A549 (cell line): ENCODE data around the gene SPRYD3. TPM values are rescaled to one million over a fixed set of nuclear protein-coding genes. Genes with fewer than 3 reads are reported as not detected.

Source experiments
- ATAC-seq, 2 experiments: fragments of 200-7000 bp in 1 of 2; fragments of >200 bp in 1 of 2; cut with Nextera tagmentation in 1 of 2; cut with Tn5 transposase in 1 of 2; 3 replicates each; pipeline versions ENCODE4 v1.8.0 to v1.9.1; 2018 to 2020; ENCODE audit warnings: mild to moderate bottlenecking in 1 of 2, moderate library complexity in 1 of 2
- CTCF ChIA-PET: fragments of 300-600 bp; sonication (Branson Sonifier 250); formaldehyde crosslinking; extraction: SDS; loops from one replicate; lab custom pipeline; 2021; ENCODE audit warnings: antibody characterized with exemption, inconsistent platforms; lab: Yijun Ruan, JAX
- POLR2A ChIA-PET: fragments of 350-600 bp; formaldehyde crosslinking; extraction: SDS; loops from one replicate; lab custom pipeline; 2021; ENCODE audit warnings: antibody characterized with exemption, inconsistent platforms; lab: Yijun Ruan, JAX
- DNase-seq, 2 experiments: peaks; one replicate each; pipeline versions ENCODE4 v3.0.0 to v3.0.0-alpha.2; 2011 to 2016; ENCODE audit warnings: low read depth in 1 of 2, low spot score in 1 of 2
- FAIRE-seq: peaks from 2 replicates; lab custom pipeline; 2011; peaks lifted over from hg19 to GRCh38; lab: Jason Lieb, UNC
- H3K27ac ChIP-seq, 2 experiments: fragments of >200 bp; sonication (Bioruptor Twin); formaldehyde crosslinking; 3 replicates each; pipeline ENCODE4 v1.5.1; 2016 to 2017
- H3K4me1 ChIP-seq: fragments of >200 bp; sonication (Bioruptor Twin); formaldehyde crosslinking; 3 replicates; pipeline ENCODE4 v1.6.1; 2016
- H3K4me2 ChIP-seq: fragments of >200 bp; sonication (Bioruptor Twin); formaldehyde crosslinking; 3 replicates; pipeline ENCODE4 v1.6.1; 2016
- H3K4me3 ChIP-seq: fragments of >200 bp; sonication (Bioruptor Twin); formaldehyde crosslinking; 3 replicates; pipeline ENCODE4 v1.5.1; 2016
- H3K9me3 ChIP-seq: fragments of >200 bp; sonication (Bioruptor Twin); formaldehyde crosslinking; 3 replicates; pipeline ENCODE4 v1.6.1; 2016
- BHLHE40 ChIP-seq: IDR thresholded peaks from 2 replicates; pipeline ENCODE4 v1.6.1; 2012; ENCODE audit warnings: low read depth, low read length, inconsistent platforms
- CEBPB ChIP-seq, 2 experiments: fragments of >200 bp in 1 of 2; sonication (Bioruptor Twin) in 1 of 2; formaldehyde crosslinking in 1 of 2; IDR thresholded peaks; 2 replicates each; pipeline ENCODE4 v1.6.1; 2012 to 2016
- CHD2 ChIP-seq: fragments of 150-350 bp; IDR thresholded peaks from 2 replicates; pipeline ENCODE4 v1.6.1; 2014; ENCODE audit warnings: low read length; ENCODE audit not compliant: partially characterized antibody
- EHF ChIP-seq: fragments of 250-450 bp; sonication (Bioruptor Pico); IDR thresholded peaks from 2 replicates; pipeline ENCODE4 v1.5.0; 2020; ENCODE audit warnings: mild to moderate bottlenecking
- EP300 ChIP-seq, 2 experiments: fragments of >200 bp; sonication (Bioruptor Twin); formaldehyde crosslinking; IDR thresholded peaks; 2 replicates in 1 of 2; 3 replicates in 1 of 2; pipeline ENCODE4 v1.6.1; 2016 to 2017
- HDAC2 ChIP-seq: fragments of 200-600 bp; sonication (generic); IDR thresholded peaks from 2 replicates; pipeline ENCODE4 v1.6.1; 2016
- HEYL ChIP-seq: fragments of 250-450 bp; sonication (Bioruptor Pico); IDR thresholded peaks from 2 replicates; pipeline ENCODE4 v1.8.0; 2021; ENCODE audit warnings: mild to moderate bottlenecking, moderate library complexity
- NFE2L2 ChIP-seq: fragments of 150-350 bp; conservative IDR thresholded peaks from 2 replicates; pipeline ENCODE4 v1.6.1; 2014; ENCODE audit warnings: low read length
- NPAS2 ChIP-seq: fragments of 250-450 bp; sonication (Bioruptor Pico); IDR thresholded peaks from 2 replicates; pipeline ENCODE4 v1.8.0; 2022; ENCODE audit warnings: mild to moderate bottlenecking, moderate library complexity, borderline replicate concordance
- POLR2A ChIP-seq: IDR thresholded peaks from 2 replicates; pipeline ENCODE4 v1.6.1; 2012; ENCODE audit warnings: mild to moderate bottlenecking, low read length
- RAD21 ChIP-seq, 2 experiments: fragments of >200 bp in 1 of 2; sonication (Bioruptor Twin) in 1 of 2; formaldehyde crosslinking in 1 of 2; IDR thresholded peaks in 1 of 2; conservative IDR thresholded peaks in 1 of 2; 2 replicates in 1 of 2; 3 replicates in 1 of 2; pipeline ENCODE4 v1.6.1; 2012 to 2018; ENCODE audit warnings: inconsistent platforms in 1 of 2
- RFX5 ChIP-seq: fragments of 450-650 bp; IDR thresholded peaks from 2 replicates; pipeline ENCODE4 v1.7.1; 2014; ENCODE audit warnings: antibody characterized with exemption, mild to moderate bottlenecking, moderate library complexity
- TFCP2L1 ChIP-seq: fragments of 250-450 bp; sonication (Bioruptor Pico); IDR thresholded peaks from 2 replicates; pipeline ENCODE4 v1.5.0; 2021; ENCODE audit warnings: mild to moderate bottlenecking
- WGBS: methylation state at CpG from one replicate; pipeline ENCODE4 v1.1.6; 2017; ENCODE audit errors: missing lambda C conversion rate; 5-methylcytosine and 5-hydroxymethylcytosine counted together
- polyA plus RNA-seq, 4 experiments: library from polyadenylated mRNA; depleted of rRNA in 3 of 4; stranded (reverse); fragments of >200 nt; fragmentation: RNase III in 1 of 4; extraction: RNeasy Plus Mini Kit Qiagen cat#74134 plus additional on column Dnase treatment in 1 of 4; gene quantifications; 2 replicates in 3 of 4; 3 replicates in 1 of 4; pipeline ENCODE4 v1.2.3, GENCODE V29; 2011 to 2017
- TF ChIP-seq, protein P1 (sequence below): fragments of 150-350 bp; IDR thresholded peaks from 2 replicates; pipeline ENCODE4 v1.6.1; 2014; ENCODE audit warnings: low read depth, mild to moderate bottlenecking, low read length
- TF ChIP-seq, protein P2 (sequence below): fragments of >200 bp; sonication (Bioruptor Twin); formaldehyde crosslinking; IDR thresholded peaks from 3 replicates; pipeline ENCODE4 v1.6.1; 2016
- TF ChIP-seq, protein P3 (sequence below): IDR thresholded peaks from 2 replicates; pipeline ENCODE4 v1.6.1; 2012
- TF ChIP-seq, protein P4 (sequence below): fragments of >200 bp; sonication (Bioruptor Twin); formaldehyde crosslinking; IDR thresholded peaks from 2 replicates; pipeline ENCODE4 v1.6.1; 2016
- TF ChIP-seq, protein P5 (sequence below): fragments of >200 bp; sonication (Bioruptor Twin); formaldehyde crosslinking; IDR thresholded peaks from 3 replicates; pipeline ENCODE4 v1.5.1; 2016

Gene SPRYD3
- polyA plus RNA-seq, 2 of the 4 experiments (the other 2 are of a cell fraction), result 17.3 to 26.8 TPM

DNA sequence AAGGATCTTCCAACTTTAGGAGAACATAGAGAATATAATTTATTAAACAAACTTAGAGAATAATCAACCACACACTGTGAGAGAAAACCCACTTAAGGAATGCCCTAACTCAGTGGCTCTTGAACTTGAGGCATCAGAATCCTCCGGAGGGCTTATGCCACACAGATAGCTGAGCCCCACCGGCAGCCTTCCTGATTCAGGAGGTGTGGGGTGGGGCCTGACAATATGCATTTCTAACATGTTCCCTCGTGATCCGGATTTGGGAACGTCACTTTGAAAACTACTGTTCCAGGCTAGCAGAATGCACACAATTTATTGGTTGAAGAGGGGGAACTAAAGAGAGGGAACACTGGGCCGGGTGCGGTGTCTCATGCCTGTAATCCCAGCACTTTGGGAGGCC, 22.1 kb upstream of the SPRYD3 start:
- TF ChIP-seq TFCP2L1 (no peak), RAD21 (conservative IDR thresholded peaks at IDR 0.05 in 1 of 2, IDR thresholded peaks at IDR 0.05 in 1 of 2) (no peak), CHD2 (no peak), RFX5 (no peak), EHF (CRISPR knock-in tag) (no peak), HDAC2 (no peak), EP300 (IDR thresholded peaks at IDR 0.05) (no peak), NFE2L2 (no peak), CEBPB (IDR thresholded peaks at IDR 0.05) (no peak), POLR2A (no peak), BHLHE40 (no peak), HEYL (no peak), NPAS2 (no peak)
- TF ChIP-seq, protein P1, sequence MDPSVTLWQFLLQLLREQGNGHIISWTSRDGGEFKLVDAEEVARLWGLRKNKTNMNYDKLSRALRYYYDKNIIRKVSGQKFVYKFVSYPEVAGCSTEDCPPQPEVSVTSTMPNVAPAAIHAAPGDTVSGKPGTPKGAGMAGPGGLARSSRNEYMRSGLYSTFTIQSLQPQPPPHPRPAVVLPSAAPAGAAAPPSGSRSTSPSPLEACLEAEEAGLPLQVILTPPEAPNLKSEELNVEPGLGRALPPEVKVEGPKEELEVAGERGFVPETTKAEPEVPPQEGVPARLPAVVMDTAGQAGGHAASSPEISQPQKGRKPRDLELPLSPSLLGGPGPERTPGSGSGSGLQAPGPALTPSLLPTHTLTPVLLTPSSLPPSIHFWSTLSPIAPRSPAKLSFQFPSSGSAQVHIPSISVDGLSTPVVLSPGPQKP, result no peak
- TF ChIP-seq, protein P2, sequence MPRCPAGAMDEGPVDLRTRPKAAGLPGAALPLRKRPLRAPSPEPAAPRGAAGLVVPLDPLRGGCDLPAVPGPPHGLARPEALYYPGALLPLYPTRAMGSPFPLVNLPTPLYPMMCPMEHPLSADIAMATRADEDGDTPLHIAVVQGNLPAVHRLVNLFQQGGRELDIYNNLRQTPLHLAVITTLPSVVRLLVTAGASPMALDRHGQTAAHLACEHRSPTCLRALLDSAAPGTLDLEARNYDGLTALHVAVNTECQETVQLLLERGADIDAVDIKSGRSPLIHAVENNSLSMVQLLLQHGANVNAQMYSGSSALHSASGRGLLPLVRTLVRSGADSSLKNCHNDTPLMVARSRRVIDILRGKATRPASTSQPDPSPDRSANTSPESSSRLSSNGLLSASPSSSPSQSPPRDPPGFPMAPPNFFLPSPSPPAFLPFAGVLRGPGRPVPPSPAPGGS, result no peak
- TF ChIP-seq, protein P3, sequence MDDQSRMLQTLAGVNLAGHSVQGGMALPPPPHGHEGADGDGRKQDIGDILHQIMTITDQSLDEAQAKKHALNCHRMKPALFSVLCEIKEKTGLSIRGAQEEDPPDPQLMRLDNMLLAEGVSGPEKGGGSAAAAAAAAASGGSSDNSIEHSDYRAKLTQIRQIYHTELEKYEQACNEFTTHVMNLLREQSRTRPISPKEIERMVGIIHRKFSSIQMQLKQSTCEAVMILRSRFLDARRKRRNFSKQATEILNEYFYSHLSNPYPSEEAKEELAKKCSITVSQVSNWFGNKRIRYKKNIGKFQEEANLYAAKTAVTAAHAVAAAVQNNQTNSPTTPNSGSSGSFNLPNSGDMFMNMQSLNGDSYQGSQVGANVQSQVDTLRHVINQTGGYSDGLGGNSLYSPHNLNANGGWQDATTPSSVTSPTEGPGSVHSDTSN, result no peak
- TF ChIP-seq, protein P4, sequence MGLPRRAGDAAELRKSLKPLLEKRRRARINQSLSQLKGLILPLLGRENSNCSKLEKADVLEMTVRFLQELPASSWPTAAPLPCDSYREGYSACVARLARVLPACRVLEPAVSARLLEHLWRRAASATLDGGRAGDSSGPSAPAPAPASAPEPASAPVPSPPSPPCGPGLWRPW, result no peak
- TF ChIP-seq, protein P5, sequence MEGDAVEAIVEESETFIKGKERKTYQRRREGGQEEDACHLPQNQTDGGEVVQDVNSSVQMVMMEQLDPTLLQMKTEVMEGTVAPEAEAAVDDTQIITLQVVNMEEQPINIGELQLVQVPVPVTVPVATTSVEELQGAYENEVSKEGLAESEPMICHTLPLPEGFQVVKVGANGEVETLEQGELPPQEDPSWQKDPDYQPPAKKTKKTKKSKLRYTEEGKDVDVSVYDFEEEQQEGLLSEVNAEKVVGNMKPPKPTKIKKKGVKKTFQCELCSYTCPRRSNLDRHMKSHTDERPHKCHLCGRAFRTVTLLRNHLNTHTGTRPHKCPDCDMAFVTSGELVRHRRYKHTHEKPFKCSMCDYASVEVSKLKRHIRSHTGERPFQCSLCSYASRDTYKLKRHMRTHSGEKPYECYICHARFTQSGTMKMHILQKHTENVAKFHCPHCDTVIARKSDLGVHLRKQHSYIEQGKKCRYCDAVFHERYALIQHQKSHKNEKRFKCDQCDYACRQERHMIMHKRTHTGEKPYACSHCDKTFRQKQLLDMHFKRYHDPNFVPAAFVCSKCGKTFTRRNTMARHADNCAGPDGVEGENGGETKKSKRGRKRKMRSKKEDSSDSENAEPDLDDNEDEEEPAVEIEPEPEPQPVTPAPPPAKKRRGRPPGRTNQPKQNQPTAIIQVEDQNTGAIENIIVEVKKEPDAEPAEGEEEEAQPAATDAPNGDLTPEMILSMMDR, result no peak
- FAIRE-seq (no peak), ATAC-seq (no peak), DNase-seq (no peak)
- H3K4me1 ChIP-seq, result peaks cover 36% of the 10 kb centered on the region
- ChIA-PET CTCF (interaction anchor here (0.8 to 38.0 kb wide), 8 partner anchors 13 to 150 kb away, joined by 3 to 1424 read pairs (median 10); partner anchors contain the start of genes SPRYD3 and TNS2), POLR2A (no interaction called here)
- H3K4me2 ChIP-seq, result no peak overlapping the region
- 85% methylated on average over 7 of the region's 7 CpGs for WGBS
- no peak overlapping the region for H3K4me3 ChIP-seq
- H3K27ac ChIP-seq, result peak overlapping the region in 1 of 2 experiments; percentile 76; a peak in 1 of 6 replicates
- H3K9me3 ChIP-seq, result no peaks in the 10 kb centered on the region

DNA sequence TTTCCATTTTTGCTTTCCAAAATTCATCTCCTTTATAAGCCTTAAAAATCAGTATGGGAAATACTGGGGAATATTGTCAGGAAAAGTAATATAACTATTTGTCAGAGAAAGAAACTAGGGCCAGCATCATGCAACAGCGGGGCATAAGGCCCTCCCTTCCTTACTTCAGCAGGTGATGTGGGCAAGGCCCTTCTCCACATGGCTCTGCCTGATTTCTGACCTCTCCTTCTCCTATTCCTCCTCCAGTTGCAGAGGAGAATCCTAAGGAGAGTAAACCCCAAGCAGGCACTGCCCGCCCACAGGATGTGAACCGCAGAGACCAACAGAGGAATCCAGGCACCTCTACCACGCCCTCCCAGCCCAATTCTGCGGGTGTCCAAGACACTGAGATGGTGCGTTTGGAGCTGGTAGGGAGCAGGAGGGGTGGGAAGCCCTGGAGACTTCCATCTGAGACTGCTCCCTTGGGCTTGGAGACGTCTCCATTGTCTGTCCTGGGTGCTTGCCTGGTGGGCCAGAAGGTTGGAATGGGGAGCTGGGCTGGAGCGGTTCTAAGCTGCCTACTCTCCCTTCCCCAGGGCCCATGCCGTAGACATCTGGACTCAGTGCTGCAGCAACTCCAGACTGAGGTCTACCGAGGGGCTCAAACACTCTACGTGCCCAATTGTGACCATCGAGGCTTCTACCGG, 21.4 kb upstream of the SPRYD3 start:
- CTCF ChIA-PET, result interaction anchor here (0.8 to 38.0 kb wide), 11 partner anchors 13 to 151 kb away, joined by 3 to 1424 read pairs (median 8); partner anchors contain the start of genes SPRYD3 and TNS2
- no peaks in the 10 kb centered on the region for H3K9me3 ChIP-seq
- no peak overlapping the region for H3K4me2 ChIP-seq
- no peak overlapping the region for H3K4me3 ChIP-seq
- FAIRE-seq (no peak), DNase-seq (no peak), ATAC-seq (no peak)
- peaks cover 40% of the 10 kb centered on the region for H3K4me1 ChIP-seq
- H3K27ac ChIP-seq, result peak overlapping the region in 1 of 2 experiments; percentile 76; a peak in 3 of 6 replicates
- 87% methylated on average over 13 of the region's 13 CpGs for WGBS
- TF ChIP-seq NPAS2, result no peak
- POLR2A ChIA-PET, result no interaction called here
